ENCODE results near the gene BCO1.

GRCh38 chr16:81313701-81314602, 75.5 kb downstream of the BCO1 start:
- TF ChIP-seq, protein P1, sequence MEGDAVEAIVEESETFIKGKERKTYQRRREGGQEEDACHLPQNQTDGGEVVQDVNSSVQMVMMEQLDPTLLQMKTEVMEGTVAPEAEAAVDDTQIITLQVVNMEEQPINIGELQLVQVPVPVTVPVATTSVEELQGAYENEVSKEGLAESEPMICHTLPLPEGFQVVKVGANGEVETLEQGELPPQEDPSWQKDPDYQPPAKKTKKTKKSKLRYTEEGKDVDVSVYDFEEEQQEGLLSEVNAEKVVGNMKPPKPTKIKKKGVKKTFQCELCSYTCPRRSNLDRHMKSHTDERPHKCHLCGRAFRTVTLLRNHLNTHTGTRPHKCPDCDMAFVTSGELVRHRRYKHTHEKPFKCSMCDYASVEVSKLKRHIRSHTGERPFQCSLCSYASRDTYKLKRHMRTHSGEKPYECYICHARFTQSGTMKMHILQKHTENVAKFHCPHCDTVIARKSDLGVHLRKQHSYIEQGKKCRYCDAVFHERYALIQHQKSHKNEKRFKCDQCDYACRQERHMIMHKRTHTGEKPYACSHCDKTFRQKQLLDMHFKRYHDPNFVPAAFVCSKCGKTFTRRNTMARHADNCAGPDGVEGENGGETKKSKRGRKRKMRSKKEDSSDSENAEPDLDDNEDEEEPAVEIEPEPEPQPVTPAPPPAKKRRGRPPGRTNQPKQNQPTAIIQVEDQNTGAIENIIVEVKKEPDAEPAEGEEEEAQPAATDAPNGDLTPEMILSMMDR (IDR thresholded peaks at IDR 0.05), result no peak
- TF ChIP-seq POLR2A (IDR thresholded peaks at IDR 0.05), result no peak
- TF ChIP-seq POLR2AphosphoS5 (IDR thresholded peaks at IDR 0.05), result no peak
- no peak for TF ChIP-seq EP300 (IDR thresholded peaks at IDR 0.05)

All from gastroesophageal sphincter (tissue), 3 donors.